ENCODE results near the gene SLC28A2. TPM values are rescaled to one million over a fixed set of nuclear protein-coding genes. Genes with fewer than 3 reads are reported as not detected.
A peak's percentile ranks its signal among the peaks of the same experiment; 100 is the strongest.
"Not testable (repeated sequence)": the region's sequence is repeated elsewhere in the genome, so short reads cannot be mapped to it uniquely, and the experiment has no call there.

The SLC28A2 gene
- total RNA-seq, 2 experiments from 2014 or later, result not detected

DNA sequence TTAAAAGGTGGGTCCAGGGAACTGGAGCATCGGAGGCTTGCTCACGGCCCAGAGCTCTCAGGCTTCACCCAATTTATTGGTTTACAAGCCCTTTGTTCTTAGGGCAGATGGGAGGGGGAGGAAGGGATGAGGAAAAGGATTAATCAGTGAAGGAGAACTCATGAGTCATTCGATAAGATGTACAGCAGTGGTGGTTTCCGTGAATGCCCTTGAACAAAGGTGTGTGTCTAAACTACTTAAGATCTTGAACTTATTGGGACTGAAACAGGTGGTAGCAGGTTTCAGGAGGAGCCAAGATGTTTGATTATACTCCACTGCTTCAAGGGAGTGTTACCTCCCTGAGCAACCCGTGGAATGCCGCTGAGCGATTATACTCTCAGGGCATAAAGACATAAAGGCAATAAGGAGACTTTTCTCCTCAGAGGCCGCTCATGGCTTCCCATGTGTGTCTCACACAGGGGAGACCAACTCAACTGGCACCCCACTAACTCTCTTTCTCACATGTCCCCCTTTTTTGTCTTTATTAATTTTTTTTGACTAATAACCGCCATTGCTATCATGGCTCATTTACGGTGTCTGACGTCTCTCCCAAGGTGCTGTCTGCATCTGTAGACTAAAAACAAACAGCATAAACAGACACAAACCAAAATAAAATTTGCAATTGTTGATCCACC lies 17.3 kb upstream of the SLC28A2 start:
- Histone ChIP-seq H3K36me3 (ENCODE audit: insufficient read depth, low read length) (no peaks in the 10 kb centered on the region), H3K9me2 (ENCODE audit: insufficient read depth, low read length) (no peaks in the 10 kb centered on the region), H3K79me2 (ENCODE audit: insufficient read depth, low read depth, low read length) (no peaks in the 10 kb centered on the region), H3K4me1 (ENCODE audit: insufficient read depth, low read length, poor library complexity, severe bottlenecking) (no peaks in the 10 kb centered on the region), H3K4me2 (ENCODE audit: low read length) (no peak overlapping the region), H2AFZ (ENCODE audit: low read length) (no peak overlapping the region), H3K27ac (ENCODE audit: low read depth, low read length, poor library complexity, severe bottlenecking) (no peak overlapping the region), H4K20me1 (ENCODE audit: insufficient read depth, low read length) (no peaks in the 10 kb centered on the region), H3K4me3 (ENCODE audit: low read depth, low read length, poor library complexity, severe bottlenecking) (no peak overlapping the region), H3K9me3 (ENCODE audit: low read length) (no peaks in the 10 kb centered on the region)
- CTCF ChIA-PET (ENCODE audit: unreplicated experiment), result no interaction called here
- POLR2A ChIA-PET, result interaction anchor here (0.6 kb wide), 1 partner anchor 789 kb away, joined by 6 read pairs; no protein-coding TSS in a partner anchor
- intact Hi-C loops (cut with micrococcal nuclease; ENCODE audit: unreplicated experiment), result no loop called here
- peak; percentile 16 for DNase-seq (ENCODE audit: low spot score)
- no peak for TF ChIP-seq EZH2phosphoT487 (IDR thresholded peaks at IDR 0.05; ENCODE audit: borderline replicate concordance, low read depth, low read length)
- TF ChIP-seq, protein P1, sequence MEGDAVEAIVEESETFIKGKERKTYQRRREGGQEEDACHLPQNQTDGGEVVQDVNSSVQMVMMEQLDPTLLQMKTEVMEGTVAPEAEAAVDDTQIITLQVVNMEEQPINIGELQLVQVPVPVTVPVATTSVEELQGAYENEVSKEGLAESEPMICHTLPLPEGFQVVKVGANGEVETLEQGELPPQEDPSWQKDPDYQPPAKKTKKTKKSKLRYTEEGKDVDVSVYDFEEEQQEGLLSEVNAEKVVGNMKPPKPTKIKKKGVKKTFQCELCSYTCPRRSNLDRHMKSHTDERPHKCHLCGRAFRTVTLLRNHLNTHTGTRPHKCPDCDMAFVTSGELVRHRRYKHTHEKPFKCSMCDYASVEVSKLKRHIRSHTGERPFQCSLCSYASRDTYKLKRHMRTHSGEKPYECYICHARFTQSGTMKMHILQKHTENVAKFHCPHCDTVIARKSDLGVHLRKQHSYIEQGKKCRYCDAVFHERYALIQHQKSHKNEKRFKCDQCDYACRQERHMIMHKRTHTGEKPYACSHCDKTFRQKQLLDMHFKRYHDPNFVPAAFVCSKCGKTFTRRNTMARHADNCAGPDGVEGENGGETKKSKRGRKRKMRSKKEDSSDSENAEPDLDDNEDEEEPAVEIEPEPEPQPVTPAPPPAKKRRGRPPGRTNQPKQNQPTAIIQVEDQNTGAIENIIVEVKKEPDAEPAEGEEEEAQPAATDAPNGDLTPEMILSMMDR (conservative IDR thresholded peaks at IDR 0.05; ENCODE audit: low read length), result no peak
- BruUV-seq (replicated peaks), result no TSS peak

DNA sequence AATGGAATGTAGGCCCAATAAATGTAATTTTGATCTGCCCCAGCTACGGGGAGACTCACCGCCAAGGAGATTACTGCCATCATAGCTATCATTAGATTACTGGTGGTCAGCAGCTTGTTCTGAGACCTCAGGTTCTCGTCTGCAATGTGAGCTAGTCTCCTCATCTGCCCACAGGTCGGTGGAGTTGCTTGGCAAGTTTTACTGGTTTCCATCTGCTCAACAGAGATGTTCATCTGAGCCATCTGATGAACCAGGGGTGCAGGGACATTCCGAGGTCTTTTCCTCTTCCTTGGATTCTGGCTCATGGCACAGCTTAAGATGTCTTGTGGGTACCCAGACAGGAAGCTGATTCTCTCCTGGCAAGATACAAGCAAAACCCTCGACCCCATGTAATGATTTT lies 15.2 kb upstream of the SLC28A2 start:
- POLR2A ChIA-PET; CTCF ChIA-PET (ENCODE audit: unreplicated experiment): not testable (repeated sequence)

DNA sequence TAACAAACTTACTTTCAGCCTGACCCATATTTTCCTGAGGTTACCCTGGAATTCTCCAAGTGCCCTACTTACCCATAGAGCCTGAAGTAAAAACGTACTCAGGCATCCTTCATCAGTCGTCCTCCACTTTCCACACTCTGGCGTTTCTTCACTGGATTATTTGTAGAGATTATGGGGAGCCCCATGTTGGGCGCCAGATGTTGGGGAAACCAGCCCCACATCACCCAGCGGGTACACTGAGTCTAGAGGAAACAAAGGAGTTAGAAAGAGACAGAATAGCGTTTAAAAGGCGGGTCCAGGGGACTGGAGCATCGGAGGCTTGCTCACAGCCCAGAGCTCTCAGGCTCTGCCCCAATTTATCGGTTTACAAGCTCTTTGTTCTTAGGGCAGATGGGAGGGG lies 9.7 kb upstream of the SLC28A2 start:
- no TSS peak for BruUV-seq (replicated peaks)
- peaks cover 9% of the 10 kb centered on the region for H3K9me3 ChIP-seq (ENCODE audit: low read length)

More for the DNA sequence above, 15.2 kb upstream of the SLC28A2 start:
- BruUV-seq (replicated peaks); DNase-seq (ENCODE audit: low spot score); H4K20me1 ChIP-seq (ENCODE audit: insufficient read depth, low read length); H3K4me1 ChIP-seq (ENCODE audit: insufficient read depth, low read length, poor library complexity, severe bottlenecking); H3K9me2 ChIP-seq (ENCODE audit: insufficient read depth, low read length); H3K9me3 ChIP-seq (ENCODE audit: low read length); H3K79me2 ChIP-seq (ENCODE audit: insufficient read depth, low read depth, low read length); intact Hi-C loops (cut with micrococcal nuclease; ENCODE audit: unreplicated experiment); H3K4me3 ChIP-seq (ENCODE audit: low read depth, low read length, poor library complexity, severe bottlenecking); H3K27ac ChIP-seq (ENCODE audit: low read depth, low read length, poor library complexity, severe bottlenecking); H2AFZ ChIP-seq (ENCODE audit: low read length); H3K36me3 ChIP-seq (ENCODE audit: insufficient read depth, low read length); H3K4me2 ChIP-seq (ENCODE audit: low read length): not testable (repeated sequence)

More for the DNA sequence above, 9.7 kb upstream of the SLC28A2 start:
- Histone ChIP-seq H3K27ac (ENCODE audit: low read depth, low read length, poor library complexity, severe bottlenecking) (no peak overlapping the region), H4K20me1 (ENCODE audit: insufficient read depth, low read length) (no peaks in the 10 kb centered on the region), H3K36me3 (ENCODE audit: insufficient read depth, low read length) (no peaks in the 10 kb centered on the region), H2AFZ (ENCODE audit: low read length) (no peak overlapping the region), H3K9me2 (ENCODE audit: insufficient read depth, low read length) (no peaks in the 10 kb centered on the region), H3K4me1 (ENCODE audit: insufficient read depth, low read length, poor library complexity, severe bottlenecking) (no peaks in the 10 kb centered on the region), H3K79me2 (ENCODE audit: insufficient read depth, low read depth, low read length) (no peaks in the 10 kb centered on the region), H3K4me2 (ENCODE audit: low read length) (no peak overlapping the region), H3K4me3 (ENCODE audit: low read depth, low read length, poor library complexity, severe bottlenecking) (no peak overlapping the region)
- peak; percentile 42 for DNase-seq (ENCODE audit: low spot score)
- ChIA-PET CTCF (ENCODE audit: unreplicated experiment) (no interaction called here), POLR2A (no interaction called here)
- TF ChIP-seq EZH2phosphoT487 (IDR thresholded peaks at IDR 0.05; ENCODE audit: borderline replicate concordance, low read depth, low read length), result no peak
- TF ChIP-seq, protein P1 (conservative IDR thresholded peaks at IDR 0.05; ENCODE audit: low read length), result no peak
- intact Hi-C loops (cut with micrococcal nuclease; ENCODE audit: unreplicated experiment), result no loop called here
